Activated CD8-positive, alpha-beta memory T cell treated with anti-CD3 and anti-CD28 coated beads for 1 hour (primary cell): Measurements from ENCODE around the gene SLC6A6.
"Not testable (repeated sequence)": the region's sequence is repeated elsewhere in the genome, so short reads cannot be mapped to it uniquely, and the experiment has no call there.

ENCODE experiments used
- DNase-seq, 2 donors: peaks; one replicate each; pipeline ENCODE4 v3.0.0-alpha.2; 2020; ENCODE audit warnings: low read depth in 1 of 2; ENCODE audit errors: extremely low read depth in 1 of 2

The SLC6A6 gene

DNA sequence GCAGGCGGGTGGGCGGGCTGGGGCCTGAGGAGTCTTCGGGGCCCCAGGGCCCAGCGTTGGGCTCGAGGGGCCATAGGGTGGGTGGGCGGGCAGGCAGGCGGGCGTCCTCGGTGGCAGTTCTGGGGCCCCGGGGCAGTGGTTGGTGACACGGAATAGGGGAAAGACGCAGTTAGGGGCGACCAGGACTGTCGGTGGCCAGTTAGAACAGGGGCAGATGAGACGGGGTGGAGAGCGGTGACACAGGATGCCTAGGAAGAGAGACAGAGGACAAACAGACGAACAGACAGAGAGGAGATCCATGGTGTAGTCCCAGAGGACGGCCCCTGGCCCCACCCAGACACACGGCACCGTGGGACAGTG, 101.3 kb downstream of the SLC6A6 start:
- no peak for DNase-seq

DNA sequence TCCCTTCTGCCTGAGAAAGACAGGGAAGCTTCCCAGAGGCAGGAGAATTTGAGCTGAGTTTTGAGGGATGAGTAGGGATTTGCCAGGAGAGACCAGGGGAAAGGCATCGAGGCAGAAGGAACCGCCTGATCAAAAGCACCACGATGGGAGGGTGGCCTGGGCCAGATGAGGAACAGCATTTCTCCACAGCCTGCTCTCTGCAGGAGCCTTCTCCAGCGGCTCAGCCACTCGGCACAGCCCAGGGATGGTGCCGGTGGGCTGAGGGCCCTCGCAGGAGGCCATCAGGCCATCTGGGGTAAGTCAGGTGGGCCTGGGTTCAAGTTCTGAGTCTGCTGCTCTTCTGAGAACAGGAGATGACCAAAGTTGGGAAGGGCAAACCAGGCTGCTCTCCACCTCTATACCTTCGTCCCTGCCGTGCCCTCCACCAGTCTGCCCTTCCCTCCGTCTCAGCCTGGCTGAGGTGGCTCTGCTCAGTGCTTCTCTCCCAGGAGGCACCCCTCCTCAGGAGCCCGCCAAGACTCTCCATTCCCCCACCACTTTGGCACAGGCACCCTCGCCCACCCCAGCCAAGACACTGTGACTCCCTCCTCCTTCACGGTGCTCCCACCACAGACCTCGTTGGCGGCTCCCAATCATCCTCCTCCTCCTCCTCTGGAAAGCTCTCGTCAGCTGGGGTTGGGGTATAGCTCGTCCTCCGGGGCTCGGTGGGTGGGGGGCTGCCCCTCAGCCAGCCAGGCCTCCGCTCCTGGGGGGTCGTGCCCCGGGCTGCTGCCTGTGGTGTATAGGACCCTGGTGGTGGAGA, 102.8 kb downstream of the SLC6A6 start:
- no peak for DNase-seq

DNA sequence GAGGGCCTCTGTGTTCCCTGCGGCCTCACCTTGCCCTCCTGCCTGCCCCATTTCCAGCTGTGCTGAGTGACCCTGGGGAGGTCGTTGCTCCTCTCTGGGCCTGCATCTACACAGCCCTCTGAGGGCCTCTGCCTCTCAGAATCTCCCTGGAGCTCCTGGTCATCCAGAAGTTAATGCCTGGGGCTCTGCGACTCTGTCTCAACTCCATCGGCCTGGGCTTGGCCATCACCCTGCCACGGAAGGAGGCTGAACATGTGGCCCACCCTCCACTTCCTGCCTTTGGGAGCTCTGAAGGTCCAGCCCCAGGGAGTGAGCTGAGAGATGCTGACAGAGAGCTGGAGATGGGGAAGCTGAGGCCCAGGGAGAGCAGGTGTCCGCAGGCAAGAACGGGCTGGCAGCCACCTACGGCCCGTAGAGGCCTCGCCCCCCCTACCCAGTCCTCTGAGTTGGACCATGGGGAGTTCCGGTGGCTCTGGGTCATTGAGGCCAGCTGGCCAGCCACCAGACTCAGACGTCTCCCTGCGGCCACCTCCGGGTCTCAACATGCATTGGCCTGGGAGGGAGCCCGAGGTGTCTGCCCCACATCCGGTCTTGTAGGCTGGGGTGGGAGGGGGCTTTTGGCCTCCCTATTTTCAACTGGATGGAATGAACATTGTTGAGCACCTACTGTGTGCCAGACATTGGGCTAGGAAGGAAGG, 103.5 kb downstream of the SLC6A6 start:
- no peak for DNase-seq

DNA sequence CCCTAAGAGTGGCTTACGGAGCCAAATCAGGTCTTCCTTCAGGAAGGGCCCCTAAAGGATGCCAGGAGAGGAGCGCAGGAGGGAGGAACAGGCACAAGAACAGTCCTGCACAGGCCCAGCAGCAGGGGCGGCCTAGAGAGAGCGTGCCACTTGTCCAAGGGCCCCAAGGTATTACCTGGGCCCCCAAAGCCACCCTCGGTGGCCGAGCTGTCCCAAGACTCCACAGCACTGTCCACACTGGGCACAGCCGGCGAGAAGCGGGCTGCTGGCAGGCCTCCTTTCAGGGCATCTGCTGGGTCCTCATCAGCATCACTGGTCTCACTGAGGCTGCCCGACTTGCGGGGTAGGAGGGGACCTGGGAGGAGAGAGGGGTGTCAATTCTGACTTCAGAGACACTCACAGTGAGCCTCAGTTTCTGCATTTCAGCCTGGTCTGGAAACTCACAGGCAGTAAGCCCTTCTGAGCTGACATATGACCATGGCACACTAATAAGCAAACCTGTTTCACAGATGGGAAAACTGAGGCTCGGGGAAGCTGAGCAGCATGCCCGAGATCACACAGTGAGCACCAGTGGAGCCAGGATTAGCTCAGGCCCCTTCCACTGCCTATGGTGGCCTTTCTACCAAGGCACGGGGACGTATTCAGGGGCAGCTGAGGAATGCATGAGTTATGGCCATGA, 104.4 kb downstream of the SLC6A6 start:
- no peak for DNase-seq

DNA sequence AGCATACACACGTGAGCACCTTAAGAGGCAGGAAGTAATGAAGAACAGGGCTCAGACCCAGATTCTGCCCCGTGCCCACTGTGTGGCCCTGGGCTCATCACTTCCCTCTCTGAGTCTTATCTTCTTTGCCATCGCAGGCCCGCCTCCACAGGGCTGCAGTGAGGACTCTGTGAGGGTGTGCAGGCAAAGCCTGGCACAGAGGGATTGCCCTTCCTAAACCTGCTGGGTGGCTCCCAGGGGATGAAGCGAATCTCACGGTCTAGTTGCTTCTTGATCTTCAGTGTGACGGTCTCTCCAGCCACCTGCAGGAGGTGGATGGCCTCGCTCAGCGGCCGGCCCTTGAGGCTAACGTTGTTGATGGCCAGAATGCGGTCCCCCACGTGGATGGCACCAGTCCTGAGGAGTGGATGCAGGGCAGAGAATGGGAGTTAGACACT, 104.9 kb downstream of the SLC6A6 start:
- no peak for DNase-seq

DNA sequence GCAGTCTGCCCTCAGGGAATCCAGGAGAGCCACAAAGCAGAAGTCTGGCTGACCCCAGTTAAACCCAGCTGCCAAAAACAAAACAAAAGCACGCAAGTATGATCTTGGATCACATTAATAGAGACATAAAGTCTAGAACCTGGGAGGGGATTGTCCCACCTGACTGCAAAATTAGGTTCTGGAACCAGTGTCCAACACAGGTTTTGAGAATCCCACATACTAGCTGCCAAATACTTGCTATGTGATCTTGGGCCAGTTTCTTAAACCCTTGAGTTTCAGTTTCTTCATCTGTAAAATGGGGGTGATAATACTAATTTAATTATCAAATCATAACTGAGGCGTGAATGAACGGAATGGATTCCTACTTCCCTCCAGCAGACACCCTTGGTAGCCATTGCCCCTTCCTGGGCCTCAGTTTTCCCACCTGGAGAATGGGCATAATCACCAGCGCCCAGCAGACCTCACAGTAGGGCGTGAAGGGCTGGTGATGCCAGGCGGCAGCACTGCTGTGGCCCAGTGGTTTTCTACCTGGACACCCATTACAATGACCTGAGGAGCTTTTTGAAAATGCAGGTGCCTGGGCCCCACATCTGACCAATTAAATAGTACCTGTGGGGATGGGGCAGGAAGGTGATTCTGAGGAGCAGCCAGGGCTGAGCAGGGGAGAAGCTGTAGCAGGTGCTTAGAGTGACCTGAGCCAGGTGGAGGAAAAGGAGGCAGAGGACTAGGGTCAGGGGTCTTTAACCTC, 105.5 kb downstream of the SLC6A6 start:
- DNase-seq: no peak

GRCh38 chr3:14508505-14508819, 106.1 kb downstream of the SLC6A6 start:
- no peak for DNase-seq

GRCh38 chr3:14508966-14509795, 106.8 kb downstream of the SLC6A6 start:
- DNase-seq: peak; percentile 31 to 67

GRCh38 chr3:14509796-14510100, 107.3 kb downstream of the SLC6A6 start:
- no peak for DNase-seq

- DNase-seq: no peak
Observed at GRCh38 chr3:14510838-14511622, 108.6 kb downstream of the SLC6A6 start.

GRCh38 chr3:14511623-14512280, 109.3 kb downstream of the SLC6A6 start:
- DNase-seq: no peak

GRCh38 chr3:14512281-14512941, 110.0 kb downstream of the SLC6A6 start:
- no peak for DNase-seq

GRCh38 chr3:14512942-14513327, 110.5 kb downstream of the SLC6A6 start:
- no peak for DNase-seq

DNA sequence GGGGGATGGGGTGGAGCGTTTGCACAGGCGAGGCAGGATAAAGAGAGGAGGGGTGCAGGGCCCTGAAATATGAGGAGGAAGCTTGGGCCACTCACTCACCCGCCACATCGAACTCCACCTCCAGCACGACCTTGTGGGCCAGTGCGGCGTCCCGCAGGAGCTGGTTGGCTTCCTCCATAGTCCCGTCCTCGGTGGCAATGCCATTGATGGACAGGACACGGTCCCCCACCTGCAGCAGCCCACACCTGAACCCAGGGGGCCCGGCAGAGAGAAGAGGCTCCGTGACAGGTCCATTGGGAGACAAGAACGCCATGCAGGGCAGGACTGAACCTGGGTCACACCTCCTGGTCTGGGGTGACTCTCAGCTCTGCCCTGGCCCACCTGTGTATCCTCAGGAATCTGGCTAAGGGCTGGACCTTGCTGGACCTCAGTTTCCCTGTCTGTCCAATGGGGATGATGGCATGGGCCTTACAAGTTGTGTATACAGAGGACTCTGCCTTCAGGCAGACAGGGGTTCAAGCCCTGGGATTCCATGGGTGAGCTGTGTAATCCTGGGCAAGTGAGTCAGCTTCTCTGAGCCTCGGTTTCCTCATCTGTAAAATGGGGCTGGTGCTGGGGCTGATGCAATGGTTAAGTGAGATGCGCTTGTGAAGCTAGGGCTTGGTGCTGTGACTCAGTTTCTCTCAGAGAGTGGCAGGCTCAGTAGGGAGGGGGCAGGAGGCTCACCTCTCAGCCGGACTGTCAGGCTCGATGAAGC, 111.3 kb downstream of the SLC6A6 start:
- DNase-seq: no peak

- DNase-seq: no peak
Observed at GRCh38 chr3:14514323-14514720, 111.9 kb downstream of the SLC6A6 start.

DNA sequence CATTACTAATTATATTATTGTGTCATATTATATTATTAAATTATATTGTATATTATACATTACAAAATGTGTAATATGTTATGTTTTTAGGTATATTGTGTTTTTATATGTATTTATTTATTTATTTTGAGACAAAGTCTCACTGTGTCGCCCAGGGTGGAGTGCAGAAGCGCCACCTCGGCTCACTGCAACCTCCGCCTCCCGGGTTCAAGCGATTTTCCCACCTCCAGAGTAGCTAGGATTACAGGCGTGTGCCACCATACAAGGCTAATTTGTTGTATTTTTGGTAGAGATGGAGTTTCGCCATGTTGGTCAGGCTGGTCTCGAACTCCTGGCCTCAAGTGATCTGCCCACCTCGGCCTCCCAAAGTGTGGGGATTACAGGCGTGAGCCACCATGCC, 113.1 kb downstream of the SLC6A6 start:
- not testable (repeated sequence) for DNase-seq

DNA sequence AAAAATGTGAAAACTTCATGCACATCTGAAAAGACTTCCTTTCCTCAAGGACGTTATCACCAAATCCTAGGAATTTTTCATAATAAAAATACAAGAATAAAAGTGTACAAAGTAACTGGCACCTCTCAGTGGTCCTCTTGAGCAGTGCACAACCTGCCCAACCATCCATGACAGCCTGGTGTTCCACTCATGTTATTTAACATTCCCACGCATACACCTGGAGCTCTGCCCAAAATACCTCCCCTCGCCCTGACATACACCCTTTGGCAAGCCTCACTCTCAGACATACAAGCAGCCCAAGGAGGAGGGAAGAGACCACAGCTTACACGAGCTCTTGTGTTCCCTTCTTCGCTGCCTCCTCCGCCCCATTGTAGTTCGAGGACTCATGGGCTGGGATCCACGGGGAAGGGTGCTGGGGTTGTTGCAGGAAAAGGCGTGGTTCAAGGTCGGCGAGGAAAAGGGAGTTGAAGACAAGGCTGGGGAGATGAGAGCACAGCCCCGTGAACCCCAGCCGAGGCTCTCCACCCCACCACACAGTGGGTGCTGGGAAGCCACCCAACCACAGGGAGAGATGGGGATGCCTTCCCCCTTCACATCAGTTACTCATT, 114.4 kb downstream of the SLC6A6 start:
- DNase-seq: no peak
